CD4-positive, alpha-beta T cell treated with Interferon alpha-2 for 1 hour (primary cell): Measurements from ENCODE around the gene GPHB5.
"Not testable (repeated sequence)": the region's sequence is repeated elsewhere in the genome, so short reads cannot be mapped to it uniquely, and the experiment has no call there.

ENCODE experiments used
- DNase-seq, 2 donors: peaks; one replicate each; pipeline ENCODE4 v3.0.0-alpha.2; 2020 to 2022

Gene GPHB5

GRCh38 chr14:63292805-63293204 is 25.9 kb downstream of the GPHB5 start:
- DNase-seq, result no peak

GRCh38 chr14:63290741-63291430 is 27.8 kb downstream of the GPHB5 start:
- no peak for DNase-seq

GRCh38 chr14:63288853-63289252 is 29.9 kb downstream of the GPHB5 start:
- no peak for DNase-seq

DNA sequence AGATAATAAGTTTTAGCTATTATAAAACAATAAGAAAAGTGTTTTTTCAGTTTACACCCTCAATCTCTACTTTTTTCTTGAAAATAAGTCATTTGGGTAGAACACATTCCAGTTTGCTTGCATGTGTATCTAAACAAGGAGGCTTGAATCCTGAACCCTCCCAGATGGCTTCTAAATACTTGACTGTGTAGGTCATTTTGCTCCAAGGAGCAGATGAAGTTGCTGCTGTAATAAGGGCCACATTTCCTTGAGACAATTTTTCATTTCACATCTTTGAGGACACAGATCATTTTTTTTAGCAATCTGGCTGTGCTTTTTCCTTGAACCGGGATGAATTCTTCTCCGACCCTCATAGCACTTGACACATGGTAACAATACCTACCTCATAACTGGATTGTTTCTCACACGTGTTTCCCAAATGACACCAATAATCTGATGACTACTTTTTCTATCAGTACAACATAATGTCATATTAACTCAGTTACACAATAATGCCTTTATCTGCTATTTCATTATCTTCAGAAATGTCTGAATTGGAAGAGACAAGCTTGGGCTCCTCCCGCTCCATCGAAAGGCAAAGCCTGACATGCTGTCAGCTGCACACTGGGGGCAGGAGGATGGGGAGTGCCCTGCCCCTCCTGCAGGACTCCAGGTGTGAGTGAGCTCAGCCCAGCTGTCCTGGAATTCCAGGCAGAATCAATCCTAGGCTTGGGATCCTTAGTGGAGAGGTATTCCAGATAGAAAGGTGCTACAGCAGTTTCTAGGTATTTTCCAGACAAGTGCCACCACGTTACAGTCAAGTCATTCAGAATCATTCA is 30.9 kb downstream of the GPHB5 start:
- no peak for DNase-seq

DNA sequence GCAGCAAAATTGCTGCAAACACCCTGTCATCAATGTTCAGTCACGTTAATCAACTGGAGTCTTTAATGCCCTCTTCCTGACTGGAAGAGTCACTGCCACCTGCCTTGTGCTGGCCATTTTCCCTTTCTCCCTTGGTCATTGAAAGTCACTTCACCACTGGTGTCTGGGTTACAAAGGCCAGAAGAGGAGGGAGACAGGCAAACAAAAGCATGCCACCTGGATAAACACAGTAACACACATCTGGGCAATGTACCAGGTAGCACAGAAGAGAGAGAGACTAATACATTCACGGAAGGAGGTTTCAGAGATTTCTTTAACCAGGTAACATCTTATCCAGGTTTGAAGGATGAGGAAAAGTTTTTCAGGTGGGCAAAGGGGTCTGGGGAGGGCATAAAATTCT is 32.7 kb downstream of the GPHB5 start:
- DNase-seq, result no peak

GRCh38 chr14:63283884-63284248 is 34.9 kb downstream of the GPHB5 start:
- DNase-seq, result no peak

GRCh38 chr14:63282997-63283883 is 35.5 kb downstream of the GPHB5 start:
- DNase-seq, result no peak

- DNase-seq, result not testable (repeated sequence)
Observed at GRCh38 chr14:63279933-63280332, 38.8 kb downstream of the GPHB5 start.

DNA sequence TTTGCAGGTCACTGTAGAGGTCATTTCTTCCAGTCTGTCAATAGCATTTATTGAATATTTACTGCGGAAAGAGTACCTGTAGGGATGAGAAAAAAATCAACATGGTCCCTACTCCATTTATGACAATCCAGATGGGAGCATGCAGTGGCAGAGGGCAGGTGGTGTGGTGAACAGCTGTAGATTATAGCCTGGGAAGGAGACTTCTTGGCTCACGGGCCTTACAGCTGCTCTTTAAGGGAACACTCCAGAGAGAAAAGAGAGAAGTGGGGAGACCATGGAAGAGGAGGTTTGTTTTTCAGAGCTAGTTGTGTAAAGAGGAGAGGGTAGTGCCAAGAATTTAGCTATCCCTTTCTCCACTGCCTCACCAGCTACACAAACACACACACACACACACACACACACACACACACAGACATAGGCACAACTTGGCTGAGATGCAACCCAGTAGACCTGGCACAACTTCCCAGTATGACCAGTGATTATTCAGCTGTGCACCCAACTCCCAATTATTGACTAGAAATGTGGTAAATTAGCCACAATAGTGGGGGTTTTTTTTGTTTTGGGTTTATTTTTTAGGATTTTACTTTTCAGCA is 41.0 kb downstream of the GPHB5 start:
- no peak for DNase-seq

- DNase-seq, result peak in 1 of 2 donors; percentile 16
Observed at GRCh38 chr14:63276492-63277342, 42.0 kb downstream of the GPHB5 start.

GRCh38 chr14:63276016-63276415 is 42.7 kb downstream of the GPHB5 start:
- no peak for DNase-seq

DNA sequence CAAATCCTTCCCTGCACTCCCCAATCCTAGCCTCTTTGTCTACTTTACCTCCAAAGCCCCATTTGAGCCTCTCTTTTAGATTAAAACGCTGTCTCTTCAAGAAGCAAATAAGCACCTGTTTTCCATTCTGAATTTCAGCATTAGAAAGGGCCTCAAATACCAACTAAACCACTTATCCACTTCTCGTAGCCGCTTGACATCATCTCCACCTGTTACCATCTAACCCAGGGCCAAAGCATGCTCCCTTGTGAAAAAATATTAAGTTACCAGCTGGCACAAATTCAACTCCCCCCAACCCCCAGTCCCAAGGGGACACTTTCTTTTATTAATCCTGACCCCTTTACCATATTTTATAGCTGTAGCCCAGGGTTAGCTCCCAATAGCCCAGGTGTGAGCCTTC is 43.1 kb downstream of the GPHB5 start:
- DNase-seq, result no peak

- DNase-seq, result no peak
Observed at GRCh38 chr14:63273717-63274655, 44.7 kb downstream of the GPHB5 start.

GRCh38 chr14:63273129-63273528 is 45.6 kb downstream of the GPHB5 start:
- no peak for DNase-seq

DNA sequence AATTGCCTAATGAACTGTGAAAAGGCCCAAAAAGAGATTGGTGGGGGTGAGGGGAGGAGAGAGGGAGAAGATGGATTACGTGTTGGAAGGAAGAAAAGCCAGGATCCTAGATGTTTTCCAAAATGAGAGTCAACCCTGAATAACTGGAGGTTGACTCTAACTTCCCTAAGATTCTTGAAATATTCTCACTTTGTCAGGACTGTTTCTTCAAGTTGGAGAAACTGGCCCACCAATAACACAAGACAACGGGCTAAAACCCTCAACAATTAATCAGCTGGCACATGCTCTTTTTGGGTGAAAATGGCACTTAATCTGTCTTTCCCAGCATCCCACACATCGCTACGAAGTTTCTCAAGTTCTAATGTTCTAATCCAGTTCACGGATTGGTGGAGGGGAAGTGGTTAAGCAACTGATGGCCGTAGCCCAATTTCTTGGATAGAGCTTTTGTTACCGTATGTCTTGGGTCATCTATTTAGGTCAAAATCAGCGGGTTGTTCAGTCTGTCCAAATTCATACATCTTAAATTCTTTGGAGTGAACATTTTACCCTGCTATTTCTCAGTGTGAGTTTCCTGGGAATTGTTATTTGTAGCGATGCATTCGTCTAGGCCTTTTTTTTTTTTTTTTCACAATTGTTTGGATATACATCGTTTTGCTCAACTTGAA is 49.0 kb downstream of the GPHB5 start:
- no peak for DNase-seq

- DNase-seq, result no peak
Observed at GRCh38 chr14:63268771-63269170, 50.0 kb downstream of the GPHB5 start.

DNA sequence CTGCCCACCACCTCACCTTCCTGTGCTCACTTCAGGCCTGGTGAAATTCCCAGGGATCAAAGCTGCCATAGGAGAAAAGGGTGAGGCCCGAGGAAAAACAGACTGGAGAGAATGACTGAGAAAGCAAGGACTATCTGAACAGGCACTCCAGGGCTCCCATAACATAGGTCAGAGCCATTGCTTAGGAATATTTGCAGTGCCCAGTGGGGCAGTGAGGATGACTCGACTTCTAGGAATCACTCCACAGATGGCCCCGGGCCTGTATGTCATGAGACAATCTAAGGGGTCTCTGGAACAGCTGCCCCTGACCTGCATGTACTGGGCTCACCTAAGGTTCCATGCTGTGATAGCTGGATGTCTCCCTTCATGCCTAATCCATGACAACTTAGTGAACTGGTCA is 51.6 kb downstream of the GPHB5 start:
- DNase-seq, result no peak

GRCh38 chr14:63266106-63266505 is 52.6 kb downstream of the GPHB5 start:
- DNase-seq, result no peak
